HepG2 (cell line): ENCODE data around the gene MFSD12. TPM values are rescaled to one million over a fixed set of nuclear protein-coding genes. Genes with fewer than 3 reads are reported as not detected.
A peak's percentile ranks its signal among the peaks of the same experiment; 100 is the strongest.

Experiments used
- ATF7 ChIP-seq, 2 experiments: fragments of 450-650 bp in 1 of 2; sonication (generic) in 1 of 2; formaldehyde crosslinking in 1 of 2; IDR thresholded peaks; 2 replicates each; pipeline versions ENCODE4 v1.4.0 to v1.6.1; 2016 to 2020; ENCODE audit warnings: antibody characterized with exemption in 1 of 2, mild to moderate bottlenecking in 1 of 2, missing genetic modification reagents in 1 of 2
- DNMT3B ChIP-seq: conservative IDR thresholded peaks from 2 replicates; pipeline ENCODE4 v1.6.1; 2016; ENCODE audit warnings: missing biosample characterization, control low read depth
- GLI4 ChIP-seq: sonication (generic); formaldehyde crosslinking; IDR thresholded peaks from 2 replicates; pipeline ENCODE4 v1.5.1; 2020; ENCODE audit warnings: missing genetic modification reagents, mild to moderate bottlenecking, moderate library complexity, borderline replicate concordance
- KMT2B ChIP-seq: IDR thresholded peaks from 2 replicates; pipeline ENCODE4 v1.6.1; 2016; ENCODE audit warnings: missing genetic modification reagents, missing compliant biosample characterization
- MED8 ChIP-seq: sonication (generic); formaldehyde crosslinking; IDR thresholded peaks from 2 replicates; pipeline ENCODE4 v1.8.1; 2023; ENCODE audit warnings: mild to moderate bottlenecking, missing genetic modification reagents; ENCODE audit not compliant: insufficient replicate concordance
- PITX1 ChIP-seq: sonication (generic); formaldehyde crosslinking; IDR thresholded peaks from 2 replicates; pipeline ENCODE4 v1.5.1; 2020; ENCODE audit warnings: mild to moderate bottlenecking, missing genetic modification reagents
- RBFOX2 ChIP-seq: fragments of 200-400 bp; formaldehyde crosslinking; IDR thresholded peaks from 2 replicates; pipeline ENCODE4 v1.6.1; 2017; ENCODE audit warnings: low read depth, mild to moderate bottlenecking, low read length
- RCOR2 ChIP-seq: IDR thresholded peaks from 2 replicates; pipeline ENCODE4 v1.6.1; 2016; ENCODE audit warnings: missing biosample characterization, missing genetic modification reagents
- SMARCC2 ChIP-seq: fragments of 450-650 bp; IDR thresholded peaks from 2 replicates; pipeline ENCODE4 v1.6.1; 2017; ENCODE audit warnings: antibody characterized with exemption, mild to moderate bottlenecking
- ZNF781 ChIP-seq: sonication (generic); formaldehyde crosslinking; IDR thresholded peaks from 2 replicates; pipeline ENCODE4 v1.5.1; 2020; ENCODE audit warnings: borderline replicate concordance, mild to moderate bottlenecking, missing genetic modification reagents; ENCODE audit errors: not compliant biosample characterization
- polyA plus RNA-seq, 8 experiments: library from polyadenylated mRNA; depleted of rRNA in 3 of 8; stranded (reverse) in 7 of 8; unstranded in 1 of 8; fragments of >200 nt; fragmentation: Illumina TruSeq in 4 of 8; extraction: Trizol in 4 of 8; gene quantifications; 2 replicates each; pipeline versions ENCODE4 v1.2.1 to v1.2.3, GENCODE V29; 2011 to 2016; ENCODE audit warnings: low read depth in 4 of 8, missing spikeins in 1 of 8, mixed read lengths in 1 of 8; ENCODE audit not compliant: insufficient read depth in 1 of 8
- total RNA-seq, 5 experiments: library from RNA; depleted of rRNA; stranded (reverse); fragments of >200 nt; fragmentation: Illumina TruSeq; extraction: Trizol; gene quantifications; 2 replicates each; pipeline ENCODE4 v1.2.3, GENCODE V29; 2016; ENCODE audit warnings: low read depth in 1 of 5
- TF ChIP-seq, protein P1 (sequence below): sonication (generic); formaldehyde crosslinking; IDR thresholded peaks from 2 replicates; pipeline ENCODE4 v1.4.0; 2020; ENCODE audit warnings: missing genetic modification reagents
- TF ChIP-seq, protein P2 (sequence below): IDR thresholded peaks from 2 replicates; pipeline ENCODE4 v1.6.1; 2018; ENCODE audit warnings: missing genetic modification reagents, mild to moderate bottlenecking, missing compliant biosample characterization
- TF ChIP-seq, protein P3 (sequence below): sonication (generic); formaldehyde crosslinking; IDR thresholded peaks from 2 replicates; pipeline ENCODE4 v1.9.0; 2021; ENCODE audit warnings: mild to moderate bottlenecking, missing genetic modification reagents
- TF ChIP-seq, protein P4 (sequence below): sonication (generic); formaldehyde crosslinking; IDR thresholded peaks from 2 replicates; pipeline ENCODE4 v1.4.0; 2020; ENCODE audit warnings: missing genetic modification reagents

MFSD12 gene
- total and polyA plus RNA-seq, 2 of the 13 experiments (the other 11 are each of a cell fraction or from before 2014, with no cell fraction given) = 27.2 to 29.1 TPM

DNA sequence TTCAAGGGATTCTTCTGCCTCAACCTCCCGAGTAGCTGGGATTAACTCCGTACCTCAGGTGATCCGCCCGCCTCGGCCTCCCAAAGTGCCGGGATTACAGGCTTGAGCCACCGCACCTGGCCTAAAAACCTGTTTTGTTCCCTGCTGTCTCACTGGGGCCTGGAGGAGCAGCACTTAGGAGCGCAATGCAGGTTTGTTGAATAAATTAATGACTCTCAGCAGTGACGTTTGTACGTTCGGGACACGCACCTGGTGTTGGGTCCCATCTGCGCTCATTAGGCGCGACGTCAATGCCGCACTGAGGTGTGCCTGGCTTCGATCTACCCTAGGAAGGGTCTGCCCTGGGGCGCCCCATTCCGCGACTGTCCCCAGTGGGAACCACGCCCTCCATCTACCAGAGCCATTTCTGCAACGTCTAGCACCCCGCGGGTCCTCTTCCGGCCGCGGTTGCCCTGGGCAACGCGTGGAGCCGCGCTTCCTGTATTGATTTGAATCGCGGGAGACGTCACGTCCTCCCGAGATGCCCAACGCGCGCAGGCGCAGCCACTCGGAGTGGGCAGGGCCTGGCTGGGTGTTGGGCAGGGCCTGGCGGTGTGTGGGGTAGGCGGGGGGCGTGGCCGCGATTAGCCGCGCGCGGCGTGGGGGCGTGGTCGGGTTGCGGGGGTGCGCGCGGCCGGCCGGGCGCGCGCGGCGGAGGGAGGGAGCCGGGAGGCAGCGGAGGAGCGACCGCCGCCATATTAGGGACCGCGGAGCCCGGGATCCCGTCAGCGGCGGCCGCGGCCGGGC lies 51.6 kb downstream of the MFSD12 start, which contains the start of gene FZR1 (continued):
- TF ChIP-seq, protein P1, sequence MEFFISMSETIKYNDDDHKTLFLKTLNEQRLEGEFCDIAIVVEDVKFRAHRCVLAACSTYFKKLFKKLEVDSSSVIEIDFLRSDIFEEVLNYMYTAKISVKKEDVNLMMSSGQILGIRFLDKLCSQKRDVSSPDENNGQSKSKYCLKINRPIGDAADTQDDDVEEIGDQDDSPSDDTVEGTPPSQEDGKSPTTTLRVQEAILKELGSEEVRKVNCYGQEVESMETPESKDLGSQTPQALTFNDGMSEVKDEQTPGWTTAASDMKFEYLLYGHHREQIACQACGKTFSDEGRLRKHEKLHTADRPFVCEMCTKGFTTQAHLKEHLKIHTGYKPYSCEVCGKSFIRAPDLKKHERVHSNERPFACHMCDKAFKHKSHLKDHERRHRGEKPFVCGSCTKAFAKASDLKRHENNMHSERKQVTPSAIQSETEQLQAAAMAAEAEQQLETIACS (CRISPR knock-in tag) = peak; percentile 89
- TF ChIP-seq, protein P2, sequence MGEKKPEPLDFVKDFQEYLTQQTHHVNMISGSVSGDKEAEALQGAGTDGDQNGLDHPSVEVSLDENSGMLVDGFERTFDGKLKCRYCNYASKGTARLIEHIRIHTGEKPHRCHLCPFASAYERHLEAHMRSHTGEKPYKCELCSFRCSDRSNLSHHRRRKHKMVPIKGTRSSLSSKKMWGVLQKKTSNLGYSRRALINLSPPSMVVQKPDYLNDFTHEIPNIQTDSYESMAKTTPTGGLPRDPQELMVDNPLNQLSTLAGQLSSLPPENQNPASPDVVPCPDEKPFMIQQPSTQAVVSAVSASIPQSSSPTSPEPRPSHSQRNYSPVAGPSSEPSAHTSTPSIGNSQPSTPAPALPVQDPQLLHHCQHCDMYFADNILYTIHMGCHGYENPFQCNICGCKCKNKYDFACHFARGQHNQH (CRISPR knock-in tag) = peak; percentile 82
- no peak for TF ChIP-seq ZNF781 (CRISPR knock-in tag)
- TF ChIP-seq RBFOX2 = peak; percentile 50; the same call in 1 of the 2 replicates
- TF ChIP-seq ATF7 (IDR thresholded peaks at IDR 0.05) = no peak
- no peak for TF ChIP-seq ATF7 (CRISPR knock-in tag; IDR thresholded peaks at IDR 0.05)
- no peak for TF ChIP-seq DNMT3B (CRISPR knock-in tag)
- no peak for TF ChIP-seq GLI4 (CRISPR knock-in tag)
- peak; percentile 65; the same call in 1 of the 2 replicates for TF ChIP-seq KMT2B
- no peak for TF ChIP-seq RCOR2 (CRISPR knock-in tag)
- TF ChIP-seq, protein P3, sequence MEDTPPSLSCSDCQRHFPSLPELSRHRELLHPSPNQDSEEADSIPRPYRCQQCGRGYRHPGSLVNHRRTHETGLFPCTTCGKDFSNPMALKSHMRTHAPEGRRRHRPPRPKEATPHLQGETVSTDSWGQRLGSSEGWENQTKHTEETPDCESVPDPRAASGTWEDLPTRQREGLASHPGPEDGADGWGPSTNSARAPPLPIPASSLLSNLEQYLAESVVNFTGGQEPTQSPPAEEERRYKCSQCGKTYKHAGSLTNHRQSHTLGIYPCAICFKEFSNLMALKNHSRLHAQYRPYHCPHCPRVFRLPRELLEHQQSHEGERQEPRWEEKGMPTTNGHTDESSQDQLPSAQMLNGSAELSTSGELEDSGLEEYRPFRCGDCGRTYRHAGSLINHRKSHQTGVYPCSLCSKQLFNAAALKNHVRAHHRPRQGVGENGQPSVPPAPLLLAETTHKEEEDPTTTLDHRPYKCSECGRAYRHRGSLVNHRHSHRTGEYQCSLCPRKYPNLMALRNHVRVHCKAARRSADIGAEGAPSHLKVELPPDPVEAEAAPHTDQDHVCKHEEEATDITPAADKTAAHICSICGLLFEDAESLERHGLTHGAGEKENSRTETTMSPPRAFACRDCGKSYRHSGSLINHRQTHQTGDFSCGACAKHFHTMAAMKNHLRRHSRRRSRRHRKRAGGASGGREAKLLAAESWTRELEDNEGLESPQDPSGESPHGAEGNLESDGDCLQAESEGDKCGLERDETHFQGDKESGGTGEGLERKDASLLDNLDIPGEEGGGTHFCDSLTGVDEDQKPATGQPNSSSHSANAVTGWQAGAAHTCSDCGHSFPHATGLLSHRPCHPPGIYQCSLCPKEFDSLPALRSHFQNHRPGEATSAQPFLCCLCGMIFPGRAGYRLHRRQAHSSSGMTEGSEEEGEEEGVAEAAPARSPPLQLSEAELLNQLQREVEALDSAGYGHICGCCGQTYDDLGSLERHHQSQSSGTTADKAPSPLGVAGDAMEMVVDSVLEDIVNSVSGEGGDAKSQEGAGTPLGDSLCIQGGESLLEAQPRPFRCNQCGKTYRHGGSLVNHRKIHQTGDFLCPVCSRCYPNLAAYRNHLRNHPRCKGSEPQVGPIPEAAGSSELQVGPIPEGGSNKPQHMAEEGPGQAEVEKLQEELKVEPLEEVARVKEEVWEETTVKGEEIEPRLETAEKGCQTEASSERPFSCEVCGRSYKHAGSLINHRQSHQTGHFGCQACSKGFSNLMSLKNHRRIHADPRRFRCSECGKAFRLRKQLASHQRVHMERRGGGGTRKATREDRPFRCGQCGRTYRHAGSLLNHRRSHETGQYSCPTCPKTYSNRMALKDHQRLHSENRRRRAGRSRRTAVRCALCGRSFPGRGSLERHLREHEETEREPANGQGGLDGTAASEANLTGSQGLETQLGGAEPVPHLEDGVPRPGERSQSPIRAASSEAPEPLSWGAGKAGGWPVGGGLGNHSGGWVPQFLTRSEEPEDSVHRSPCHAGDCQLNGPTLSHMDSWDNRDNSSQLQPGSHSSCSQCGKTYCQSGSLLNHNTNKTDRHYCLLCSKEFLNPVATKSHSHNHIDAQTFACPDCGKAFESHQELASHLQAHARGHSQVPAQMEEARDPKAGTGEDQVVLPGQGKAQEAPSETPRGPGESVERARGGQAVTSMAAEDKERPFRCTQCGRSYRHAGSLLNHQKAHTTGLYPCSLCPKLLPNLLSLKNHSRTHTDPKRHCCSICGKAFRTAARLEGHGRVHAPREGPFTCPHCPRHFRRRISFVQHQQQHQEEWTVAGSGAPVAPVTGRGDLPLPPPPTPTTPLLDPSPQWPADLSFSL = no peak
- TF ChIP-seq, protein P4, sequence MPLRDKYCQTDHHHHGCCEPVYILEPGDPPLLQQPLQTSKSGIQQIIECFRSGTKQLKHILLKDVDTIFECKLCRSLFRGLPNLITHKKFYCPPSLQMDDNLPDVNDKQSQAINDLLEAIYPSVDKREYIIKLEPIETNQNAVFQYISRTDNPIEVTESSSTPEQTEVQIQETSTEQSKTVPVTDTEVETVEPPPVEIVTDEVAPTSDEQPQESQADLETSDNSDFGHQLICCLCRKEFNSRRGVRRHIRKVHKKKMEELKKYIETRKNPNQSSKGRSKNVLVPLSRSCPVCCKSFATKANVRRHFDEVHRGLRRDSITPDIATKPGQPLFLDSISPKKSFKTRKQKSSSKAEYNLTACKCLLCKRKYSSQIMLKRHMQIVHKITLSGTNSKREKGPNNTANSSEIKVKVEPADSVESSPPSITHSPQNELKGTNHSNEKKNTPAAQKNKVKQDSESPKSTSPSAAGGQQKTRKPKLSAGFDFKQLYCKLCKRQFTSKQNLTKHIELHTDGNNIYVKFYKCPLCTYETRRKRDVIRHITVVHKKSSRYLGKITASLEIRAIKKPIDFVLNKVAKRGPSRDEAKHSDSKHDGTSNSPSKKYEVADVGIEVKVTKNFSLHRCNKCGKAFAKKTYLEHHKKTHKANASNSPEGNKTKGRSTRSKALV (CRISPR knock-in tag) = no peak
- TF ChIP-seq PITX1 (CRISPR knock-in tag) = no peak; the same call in 1 of the 2 replicates
- no peak for TF ChIP-seq SMARCC2
- TF ChIP-seq MED8 (CRISPR knock-in tag) = peak; percentile 52
